Measurements from ENCODE around the gene TMSB4X.
"Not testable (repeated sequence)": the region's sequence is repeated elsewhere in the genome, so short reads cannot be mapped to it uniquely, and the experiment has no call there.

TMSB4X gene

DNA sequence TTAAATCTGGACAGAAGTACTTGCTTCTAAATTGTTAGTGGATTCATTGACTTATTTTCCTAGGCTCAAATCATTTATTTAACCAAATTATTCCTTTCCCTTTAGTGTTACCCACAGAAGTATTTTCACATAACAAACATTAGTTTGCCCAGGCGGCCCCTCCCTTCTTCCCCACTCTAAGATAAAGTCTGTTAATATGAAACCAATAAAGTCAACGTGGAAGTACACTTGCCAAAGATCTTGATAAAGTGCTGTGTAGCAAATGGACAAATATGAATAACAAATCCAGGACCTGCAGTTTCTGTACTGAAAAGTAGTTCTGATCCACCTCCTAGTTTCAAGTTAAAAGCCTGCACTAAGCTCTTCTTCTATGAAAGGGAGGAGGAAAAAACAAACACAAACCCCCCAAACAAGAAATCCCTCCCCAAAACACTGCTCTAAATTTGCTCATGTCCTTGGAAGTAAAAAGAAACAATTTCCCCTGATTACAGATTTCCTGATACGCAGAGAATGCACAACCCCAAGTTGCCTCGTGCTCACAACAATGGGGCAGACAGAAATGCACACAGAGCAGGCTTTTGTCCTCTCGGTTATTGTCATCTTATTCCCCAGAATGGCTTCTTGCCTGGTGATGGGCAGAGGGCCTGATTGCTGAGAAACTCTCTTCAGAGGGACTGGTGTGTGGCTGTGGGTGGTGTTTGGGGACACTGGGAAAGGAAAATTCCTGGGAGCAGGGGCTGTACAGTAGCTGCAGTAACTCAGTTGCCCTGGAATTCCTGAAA, 23.2 kb downstream of the TMSB4X start:
- DNase-seq = no peak

DNA sequence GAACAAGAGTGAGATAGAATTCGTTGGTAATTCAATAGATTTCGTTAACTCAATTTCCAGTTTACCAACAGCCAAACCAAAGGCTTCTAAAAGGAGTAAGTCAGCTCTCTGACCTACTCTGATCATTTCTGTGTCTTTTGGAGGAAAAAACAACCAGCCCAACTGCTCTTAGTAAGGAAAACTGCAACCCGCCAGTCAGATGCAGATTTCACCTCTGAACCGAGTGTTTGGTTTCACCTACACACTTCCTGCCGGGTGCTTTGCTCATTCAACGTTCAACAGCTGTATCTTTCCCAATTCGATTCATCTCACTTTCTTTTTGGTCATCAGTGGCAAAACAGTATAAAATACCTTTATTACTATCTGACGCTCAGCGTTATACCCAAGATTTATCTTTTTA, 24.5 kb downstream of the TMSB4X start:
- DNase-seq = no peak

DNA sequence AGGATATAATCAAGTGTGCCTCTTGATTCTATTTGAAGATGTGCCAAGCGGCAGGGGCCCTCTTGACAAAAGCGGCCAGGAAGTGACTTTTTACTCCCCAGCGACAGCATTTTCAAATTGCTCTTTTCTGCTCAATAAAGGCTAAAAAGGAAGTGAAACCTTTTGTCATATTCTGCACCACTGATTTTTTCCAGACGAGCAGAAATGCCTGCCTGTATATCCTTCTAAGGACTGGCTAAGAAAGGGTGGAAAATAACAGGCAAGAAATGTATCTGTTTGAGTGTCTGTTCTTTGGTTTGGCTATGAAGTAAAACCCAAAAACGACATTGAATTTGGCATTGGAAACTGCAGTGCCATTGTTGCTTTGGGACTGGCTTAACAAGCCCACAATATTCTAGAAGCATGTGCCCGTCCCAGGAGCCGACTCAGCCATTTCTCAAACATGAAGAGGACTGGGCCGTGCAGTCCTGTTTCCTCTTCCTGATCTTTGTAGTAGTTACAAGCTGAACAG, 25.4 kb downstream of the TMSB4X start:
- DNase-seq = no peak

DNA sequence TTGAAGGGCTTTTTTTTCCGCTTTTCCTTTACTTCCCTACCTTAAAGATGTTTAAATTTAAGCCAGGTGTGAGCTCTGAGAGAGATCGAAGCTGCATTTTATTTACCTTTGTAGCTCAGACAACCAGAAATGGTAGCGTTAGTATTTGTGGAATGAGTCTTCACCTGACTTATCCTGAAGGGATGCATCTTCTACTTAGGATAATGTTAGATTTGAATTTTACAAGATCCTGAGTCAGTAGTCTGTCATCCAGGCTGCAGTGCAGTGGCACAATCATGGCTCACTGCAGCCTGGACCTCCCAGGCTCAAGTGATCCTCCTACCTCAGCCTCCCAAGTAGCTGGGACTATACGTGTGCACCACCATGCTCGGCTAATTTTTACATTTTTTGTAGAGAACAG, 26.2 kb downstream of the TMSB4X start:
- DNase-seq = no peak

DNA sequence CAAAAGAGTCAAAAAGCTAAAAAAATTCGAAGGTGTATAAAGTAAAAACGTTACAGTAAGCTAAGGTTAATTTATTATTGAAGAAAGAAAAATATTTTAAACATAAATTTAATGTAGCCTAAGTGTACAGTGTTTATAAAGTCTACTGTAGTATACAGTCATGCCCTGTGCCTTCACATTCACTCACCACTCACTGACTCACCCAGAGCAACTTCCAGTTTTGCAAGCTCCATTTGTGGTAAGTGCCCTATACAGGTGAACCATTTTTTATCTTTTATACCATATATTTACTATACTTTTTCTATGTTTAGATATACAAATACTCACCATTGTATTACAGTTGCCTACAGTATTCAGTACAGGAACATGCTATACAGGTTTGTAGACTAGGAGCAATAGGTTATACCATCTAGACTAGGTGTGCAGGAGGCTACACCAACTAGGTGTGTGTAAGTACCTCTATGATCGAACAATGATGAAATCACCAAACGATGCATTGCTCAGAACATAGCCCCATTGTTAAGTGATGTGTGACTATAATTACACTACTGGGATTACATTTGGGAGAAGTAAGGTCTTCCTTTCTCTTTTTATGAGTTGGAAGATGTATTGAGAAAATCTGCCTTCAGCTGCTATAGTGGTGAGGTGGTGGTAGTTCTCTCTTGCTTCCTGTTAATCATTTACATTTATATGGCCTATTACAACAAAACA, 27.2 kb downstream of the TMSB4X start:
- no peak for DNase-seq

DNA sequence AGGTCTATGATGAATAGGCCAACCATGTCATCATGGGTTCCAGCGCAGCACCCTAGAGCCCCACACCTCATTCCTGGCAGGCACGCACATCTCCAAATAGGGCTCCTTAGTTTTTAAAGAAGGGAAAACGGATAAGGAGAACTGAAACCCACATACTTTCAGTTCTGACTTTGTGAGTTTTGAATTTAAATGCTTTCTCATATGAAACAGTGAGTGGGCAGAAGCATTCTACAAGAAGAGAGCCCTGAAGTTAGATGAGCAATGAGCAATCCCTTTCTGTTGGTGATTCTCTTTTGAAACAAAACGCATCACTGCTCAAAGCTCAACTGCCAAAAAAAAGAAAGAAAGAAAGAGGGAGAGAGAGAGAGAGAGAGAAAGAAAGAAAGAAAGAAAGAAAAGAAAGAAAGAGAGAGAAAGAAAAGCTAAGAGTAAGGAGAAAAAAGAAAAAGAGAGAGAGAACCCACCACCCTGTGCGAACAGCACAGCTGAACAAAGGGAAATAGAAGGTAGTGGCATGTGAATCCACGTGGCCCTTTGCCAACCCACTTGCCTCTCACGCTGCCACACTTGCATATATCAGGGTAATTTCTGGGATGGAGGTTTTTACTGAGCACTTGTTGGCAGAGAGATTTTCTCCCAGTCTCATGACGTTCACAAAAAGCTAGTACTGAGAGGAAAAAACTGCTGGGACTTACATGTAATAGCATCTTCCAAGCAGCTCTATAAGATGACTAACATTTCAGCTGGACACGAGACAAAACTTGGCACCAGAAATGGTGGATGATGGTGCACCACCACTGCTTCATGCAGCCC, 31.0 kb downstream of the TMSB4X start:
- no peak for DNase-seq

DNA sequence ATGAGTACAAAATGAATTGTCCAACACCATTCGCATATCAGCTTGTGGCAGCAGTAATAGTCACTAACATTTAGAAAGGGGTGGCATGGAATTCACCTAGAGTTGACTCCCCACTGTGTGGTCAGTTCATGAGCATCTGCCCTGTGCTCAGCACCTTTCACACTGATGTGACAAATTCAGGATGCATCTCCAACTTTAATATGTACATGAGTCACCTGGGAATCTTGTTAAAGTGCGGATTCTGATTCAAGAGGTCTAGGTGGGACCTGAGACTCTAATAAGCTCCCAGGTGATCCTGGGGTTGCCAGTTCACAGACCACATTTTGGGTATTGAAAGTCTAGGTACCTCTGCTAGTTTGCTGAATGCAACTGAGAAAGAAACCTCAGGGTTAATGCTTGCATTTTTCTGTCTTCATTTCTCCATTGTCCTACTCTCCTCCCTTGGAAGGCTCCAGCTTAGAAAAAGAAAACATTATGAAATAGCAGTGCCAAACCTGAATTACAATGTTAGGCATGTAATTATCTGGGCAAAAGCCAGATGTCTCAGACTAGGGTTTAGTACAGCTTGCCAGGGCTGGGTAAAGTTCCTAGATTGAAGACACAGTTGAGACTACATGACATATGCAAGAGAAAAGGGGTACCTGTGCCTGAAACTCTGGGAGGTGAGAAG, 32.7 kb downstream of the TMSB4X start:
- DNase-seq = no peak

DNA sequence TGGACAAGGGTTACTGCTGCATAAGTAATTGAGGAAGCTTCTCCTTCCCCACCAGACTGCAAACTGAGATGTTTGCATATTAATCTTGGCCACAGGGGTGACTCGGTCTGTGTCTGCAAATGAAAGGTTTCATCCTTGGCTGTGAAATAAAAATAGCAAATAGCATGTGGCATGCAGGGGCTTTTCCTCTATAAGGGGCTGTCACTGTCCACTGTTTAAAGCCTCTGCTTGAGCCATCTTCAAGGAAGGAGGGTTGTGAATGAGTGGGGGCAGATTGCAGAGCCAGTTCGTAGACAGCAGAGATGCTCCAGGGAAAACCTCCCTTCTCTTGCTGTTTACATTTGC, 33.3 kb downstream of the TMSB4X start:
- no peak for DNase-seq

DNA sequence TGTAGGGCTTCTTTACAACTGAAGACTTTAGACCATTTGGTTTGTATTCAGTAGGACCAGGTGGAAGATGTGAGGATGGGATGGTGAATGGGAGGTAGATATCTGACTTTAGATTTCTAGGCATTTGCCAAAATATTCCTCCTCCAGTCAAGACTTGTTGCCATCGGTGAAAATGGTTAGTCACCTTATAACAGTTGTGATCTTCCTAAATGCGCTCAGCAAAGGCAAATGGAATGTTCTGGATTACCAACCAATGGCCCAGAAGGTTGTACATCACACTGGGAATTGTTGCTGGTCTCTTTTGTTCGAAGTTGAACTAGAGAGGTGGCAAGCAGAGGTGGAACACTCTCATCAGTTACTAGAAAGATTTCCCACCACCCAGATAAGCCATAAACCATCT, 33.9 kb downstream of the TMSB4X start:
- no peak for DNase-seq

DNA sequence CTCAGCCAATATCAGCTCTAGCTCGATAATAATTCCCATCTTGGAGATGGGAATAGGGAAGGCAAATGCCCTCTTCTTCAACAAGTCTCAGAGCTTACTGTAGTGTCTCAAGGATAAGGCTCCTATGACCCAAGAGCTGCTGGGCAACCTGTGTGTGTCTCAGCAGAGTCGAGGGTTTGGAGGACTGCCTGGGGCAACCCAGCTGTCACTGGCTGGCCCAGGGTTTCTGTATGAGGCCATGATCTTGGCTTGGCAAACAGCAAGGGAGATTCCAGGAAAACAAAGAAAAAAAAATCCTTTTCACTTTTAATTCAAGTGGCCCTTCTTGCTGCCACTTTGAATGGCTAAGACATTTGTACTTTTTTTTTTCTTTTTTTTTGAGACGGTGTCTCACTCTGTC, 34.4 kb downstream of the TMSB4X start:
- DNase-seq = no peak

DNA sequence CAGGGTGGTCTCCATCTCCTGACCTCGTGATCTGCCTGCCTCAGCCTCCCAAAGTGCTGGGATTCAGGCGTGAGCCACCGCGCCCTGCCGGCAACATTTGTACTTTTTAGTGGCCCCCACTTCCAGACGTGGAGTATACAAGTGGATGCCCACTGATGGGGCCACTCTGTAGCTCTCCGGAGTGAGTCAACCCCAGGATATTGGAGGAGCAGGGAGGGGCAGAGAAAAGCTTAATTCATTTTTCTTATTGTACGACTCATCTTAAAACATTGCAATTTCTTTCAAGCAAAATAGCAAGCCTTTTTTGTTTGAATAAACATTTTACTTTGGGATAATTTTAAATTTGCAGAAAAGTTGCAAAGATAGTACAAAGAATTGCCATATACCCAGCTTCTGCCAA, 34.9 kb downstream of the TMSB4X start:
- no peak for DNase-seq

DNA sequence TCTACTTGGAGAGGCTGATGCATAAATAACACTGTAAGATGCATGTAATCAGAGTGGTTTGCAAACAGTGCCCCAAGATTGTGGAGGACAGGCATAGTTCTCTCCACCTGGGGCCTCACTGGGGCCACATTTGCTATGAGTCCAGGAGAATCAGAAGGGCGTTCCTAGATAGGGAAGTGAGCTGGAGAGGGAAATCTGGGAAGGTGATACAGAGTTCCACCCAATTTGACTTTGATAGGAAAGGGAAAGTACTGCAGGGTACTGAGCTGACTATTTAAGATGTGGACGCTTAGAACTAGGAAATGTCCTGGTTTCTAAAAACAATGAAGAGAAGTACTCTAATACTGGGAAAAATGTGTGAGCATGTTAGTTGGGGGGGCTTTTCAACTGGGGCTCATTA, 35.6 kb downstream of the TMSB4X start:
- DNase-seq = no peak

DNA sequence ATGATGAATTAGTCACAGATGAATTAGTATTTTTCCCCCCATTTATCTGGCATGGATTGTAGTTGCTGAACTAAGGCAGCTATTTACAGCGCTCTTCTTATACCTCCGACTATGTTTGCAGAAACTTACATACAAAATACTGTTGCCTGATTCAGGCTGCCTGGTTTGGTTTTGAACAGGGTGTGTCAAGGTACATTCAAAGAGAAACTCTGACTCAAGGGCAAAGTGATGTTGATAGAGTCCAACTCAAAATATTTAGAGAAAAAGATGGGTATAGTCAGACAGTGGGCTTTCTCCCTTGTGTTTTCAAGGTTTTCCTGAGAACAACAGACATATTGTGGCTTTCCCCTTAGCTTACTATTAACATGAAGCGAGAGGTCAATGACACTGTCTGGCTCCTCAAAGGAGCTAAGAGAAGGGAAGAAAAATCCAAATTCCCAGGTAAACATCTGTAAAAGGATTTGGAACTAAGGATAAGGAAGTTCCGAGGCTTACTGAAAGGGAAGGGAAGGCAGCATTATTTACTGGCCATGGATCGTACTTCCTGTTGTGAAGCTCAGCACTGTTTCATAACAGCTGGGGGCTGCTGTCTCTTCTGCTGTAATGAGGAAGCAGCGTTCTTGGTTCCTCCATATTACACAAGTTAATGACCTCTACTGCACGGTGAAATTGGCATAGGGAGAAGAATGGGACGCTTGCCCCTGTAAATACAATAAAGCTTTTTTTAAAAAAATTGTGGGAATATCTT, 38.6 kb downstream of the TMSB4X start:
- DNase-seq = no peak

DNA sequence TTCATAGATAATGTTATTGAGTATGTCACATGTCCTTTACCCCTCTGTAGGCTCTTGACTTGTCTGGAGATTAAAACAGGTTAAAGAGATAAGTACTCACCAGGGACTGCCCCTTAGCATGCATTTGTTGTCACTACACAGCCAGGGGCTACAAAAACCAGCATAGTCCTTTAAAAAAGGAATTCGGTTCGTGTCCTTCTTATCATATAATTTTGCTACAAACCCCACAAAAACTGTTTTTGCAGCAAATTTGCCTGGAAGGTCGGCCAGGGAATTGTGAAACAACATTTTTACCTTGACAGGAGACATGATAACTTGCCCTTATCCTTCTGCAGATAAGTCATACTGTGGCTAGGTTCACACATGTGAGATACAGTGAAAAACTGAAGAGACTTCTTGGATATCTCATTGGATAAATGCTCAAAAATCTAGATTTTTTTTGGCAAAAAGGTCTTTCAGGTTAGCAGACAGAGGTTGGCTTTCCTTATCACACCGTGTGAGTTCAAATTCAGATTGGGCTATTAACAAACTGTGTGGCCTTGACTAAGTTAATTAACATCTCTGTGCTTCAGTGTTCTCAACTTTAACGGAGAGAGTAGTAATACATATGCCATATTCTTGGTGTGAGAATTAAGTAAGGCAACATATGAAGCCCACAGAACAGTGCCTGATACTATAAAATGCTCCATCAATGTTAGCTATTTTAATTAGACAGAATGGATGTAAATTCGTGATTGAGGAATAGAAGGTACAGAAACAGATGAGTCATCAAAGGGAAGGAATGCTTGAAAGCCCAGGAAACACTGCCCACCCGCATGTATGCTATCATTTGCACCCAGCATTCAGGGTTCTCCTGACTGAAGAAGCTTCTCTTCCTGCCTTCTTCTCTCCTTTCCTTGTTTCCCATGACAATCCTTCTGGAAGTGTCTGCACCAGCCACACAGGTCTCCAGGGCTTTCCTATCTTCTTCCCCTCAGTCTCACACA, 39.5 kb downstream of the TMSB4X start:
- DNase-seq = no peak

DNA sequence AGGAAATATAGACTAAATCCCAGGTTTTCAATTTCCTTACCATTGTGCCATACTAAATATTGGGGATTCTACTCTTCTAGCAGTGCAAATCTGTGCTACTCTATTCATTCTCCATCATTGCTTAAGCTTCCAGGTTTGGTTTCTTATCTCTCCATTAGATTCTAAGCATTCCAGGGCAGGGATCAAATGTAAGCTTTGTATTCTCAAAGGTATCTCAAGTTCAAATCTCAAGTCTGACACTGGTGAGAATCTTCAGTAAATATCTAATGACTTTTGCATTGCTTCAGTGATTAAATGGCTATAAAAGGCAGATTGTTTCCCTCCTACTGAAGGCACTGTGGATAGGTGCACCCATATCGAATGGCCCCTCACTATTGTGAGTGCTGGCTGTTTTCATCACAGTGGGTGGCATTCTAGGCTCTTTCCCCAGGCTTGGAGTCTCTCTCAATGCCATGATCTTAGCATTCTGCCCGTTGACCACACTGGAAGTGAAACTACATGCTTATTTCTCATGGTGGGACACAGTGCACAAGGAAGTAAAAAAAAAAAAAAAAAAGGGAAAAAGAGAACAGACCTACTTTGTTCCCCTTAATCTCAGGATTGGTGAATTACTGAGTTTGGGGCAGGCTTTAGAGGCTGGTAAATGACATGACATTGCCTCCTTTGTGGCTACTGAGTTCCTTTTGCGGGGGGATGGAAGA, 40.8 kb downstream of the TMSB4X start:
- DNase-seq = no peak

DNA sequence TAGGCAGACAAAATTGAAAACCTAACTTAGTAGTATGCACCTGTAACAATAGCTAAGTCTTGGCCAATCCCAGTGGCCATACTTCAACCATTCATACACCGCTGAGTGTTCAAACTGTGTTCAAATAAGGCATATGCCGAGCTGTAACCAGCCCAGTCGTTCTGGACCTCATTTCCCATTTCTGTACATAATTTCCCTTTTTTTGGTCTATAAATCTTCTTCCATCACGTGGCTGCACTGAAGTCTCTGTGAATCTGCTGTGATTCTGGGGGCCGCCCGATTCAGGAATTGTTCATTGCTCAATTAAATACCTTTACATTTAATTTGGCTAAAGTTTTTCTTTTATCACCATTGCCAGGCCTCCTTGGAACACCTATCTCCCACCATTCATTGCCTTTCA, 41.8 kb downstream of the TMSB4X start:
- not testable (repeated sequence) for DNase-seq

DNA sequence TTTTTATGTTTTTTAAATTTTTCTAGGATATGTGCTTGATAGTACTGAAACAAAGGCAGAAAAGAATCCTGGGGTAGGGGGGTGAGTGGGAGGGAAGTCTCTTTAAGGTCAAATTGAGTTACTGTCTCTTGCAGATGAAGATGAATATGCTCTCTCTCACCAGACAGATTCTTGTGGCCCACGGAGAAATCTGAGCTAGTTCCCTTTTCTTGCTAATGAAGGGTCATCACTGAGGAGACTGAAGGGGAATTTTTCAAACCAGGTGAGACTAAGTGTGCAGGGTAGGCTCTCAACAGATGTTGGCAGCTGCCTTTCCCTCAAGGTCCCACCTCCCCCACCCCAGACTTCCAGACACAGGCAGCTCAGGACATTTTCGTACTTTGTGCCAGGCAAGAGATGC, 48.0 kb downstream of the TMSB4X start:
- DNase-seq = no peak

DNA sequence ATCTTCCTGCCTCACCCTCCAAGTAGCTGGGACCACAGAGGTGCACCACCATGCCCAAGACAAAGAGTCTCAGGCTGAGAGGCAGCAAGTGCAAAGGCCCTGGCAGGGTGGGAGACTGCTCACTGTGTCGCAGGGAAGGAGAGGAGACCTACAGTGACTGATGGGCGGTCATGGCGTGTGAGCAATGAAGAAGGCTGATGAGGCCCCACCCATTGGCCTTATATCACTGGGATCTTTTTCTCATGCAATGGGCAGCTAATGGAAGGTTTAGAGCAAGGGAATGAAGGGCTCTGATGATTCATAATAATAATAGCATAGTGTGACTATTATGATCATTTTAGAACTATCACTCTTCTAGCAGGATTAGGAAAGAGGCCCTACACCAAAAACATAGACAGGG, 48.7 kb downstream of the TMSB4X start:
- DNase-seq = no peak

DNA sequence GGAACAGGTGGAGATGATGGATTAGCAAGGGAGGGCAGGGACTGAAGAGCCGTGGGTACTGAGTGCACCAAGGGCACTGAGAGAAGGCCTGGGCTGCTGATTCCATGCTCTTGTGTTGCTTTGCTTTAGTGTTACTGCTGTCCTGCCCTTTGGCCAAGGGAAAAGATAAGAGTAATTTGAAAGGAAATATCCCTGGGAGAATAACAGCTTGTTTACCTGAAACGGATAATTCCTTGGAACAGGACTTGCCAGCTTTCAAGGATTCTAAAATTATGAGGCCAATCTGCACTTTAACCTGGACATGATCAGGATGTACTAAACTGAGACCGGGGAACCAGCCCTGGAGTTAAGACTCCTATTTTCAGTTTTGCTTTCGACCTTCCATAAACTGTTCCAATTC, 49.1 kb downstream of the TMSB4X start:
- DNase-seq = no peak

DNA sequence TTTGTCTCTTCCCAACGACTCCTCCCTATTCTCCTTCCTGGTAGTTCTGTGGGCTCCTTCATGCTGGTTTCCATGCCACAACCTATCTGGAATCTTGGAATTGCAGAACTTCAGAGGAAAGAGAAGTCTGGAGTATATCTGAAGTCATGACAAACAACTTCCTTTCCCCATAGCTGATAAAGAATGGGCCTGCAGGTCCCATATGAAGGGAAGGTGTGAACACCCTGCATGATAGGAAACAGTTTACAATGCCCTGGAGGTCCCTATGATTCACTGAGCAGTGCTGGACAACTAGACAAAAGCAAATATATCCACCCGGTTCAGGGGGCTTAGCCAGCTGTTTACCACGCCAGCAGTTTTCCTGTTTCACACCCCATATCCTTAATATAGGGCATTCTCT, 50.1 kb downstream of the TMSB4X start:
- DNase-seq = no peak
